Smooth muscle cell of the coronary artery (primary cell): ENCODE results near the gene WFDC10B. TPM values are rescaled to one million over a fixed set of nuclear protein-coding genes. Genes with fewer than 3 reads are reported as not detected.

Experiments used
- total RNA-seq: library from RNA; depleted of rRNA; stranded (reverse); fragments of >200 nt; gene quantifications from 2 replicates; pipeline ENCODE4 v1.2.3, GENCODE V29; 2014; ENCODE audit warnings: low replicate concordance

WFDC10B gene
- total RNA-seq = not detected in 2 replicates

GRCh38 chr20:45704969-45705637 is at the start of gene WFDC10B:
Gene WFDC10B, minus strand, starts transcription at chr20:45705019. Its CDS starts 19,027 bp downstream, at chr20:45685992.

GRCh38 chr20:45722047-45722446 is 17.2 kb upstream of the WFDC10B start, which contains the start of gene SPINT4:
Gene SPINT4, plus strand, starts transcription at chr20:45722347. Its CDS starts 21 bp downstream, at chr20:45722368.

GRCh38 chr20:45701873-45702272 is 2.9 kb downstream of the WFDC10B start, which contains the start of gene WFDC13:
Gene WFDC13, plus strand, starts transcription at chr20:45702038. Its CDS starts 86 bp downstream, at chr20:45702124.

GRCh38 chr20:45670139-45670538 is 34.7 kb downstream of the WFDC10B start, which contains the start of gene WFDC11:
Gene WFDC11, minus strand, starts transcription at chr20:45670239. Its CDS starts 19,639 bp downstream, at chr20:45650600.

Other genes with a start within 250 kb of the WFDC10B start
- not detected in 2 replicates for gene WFDC2, start 235.3 kb downstream of the WFDC10B start, total RNA-seq
- not detected in 2 replicates for gene SPINT3, start 189.4 kb downstream of the WFDC10B start, total RNA-seq
- not detected in 2 replicates for gene WFDC6, start 165.5 kb downstream of the WFDC10B start, total RNA-seq
- gene EPPIN, start 157.6 kb downstream of the WFDC10B start, total RNA-seq = not detected in 2 replicates
- not detected in 2 replicates for gene WFDC8, start 125.7 kb downstream of the WFDC10B start, total RNA-seq
- gene WFDC10A, start 75.3 kb downstream of the WFDC10B start, total RNA-seq = 0.12 TPM in 1 of 2 replicates, not detected in the other
- not detected in 2 replicates for gene WFDC9, start 73.7 kb downstream of the WFDC10B start, total RNA-seq
- not detected in 2 replicates for gene WFDC11, start 34.8 kb downstream of the WFDC10B start, total RNA-seq
- not detected in 2 replicates for gene WFDC13, start 3.0 kb downstream of the WFDC10B start, total RNA-seq
- gene SPINT4, start 17.3 kb upstream of the WFDC10B start, total RNA-seq = not detected in 2 replicates
- not detected in 2 replicates for gene WFDC3, start 86.9 kb upstream of the WFDC10B start, total RNA-seq
- gene DNTTIP1, start 86.9 kb upstream of the WFDC10B start, total RNA-seq = 13.3 and 16.0 TPM in 2 replicates
- gene UBE2C, start 107.6 kb upstream of the WFDC10B start, total RNA-seq = 1.6 and 7.7 TPM in 2 replicates
- 0.15 and 13.1 TPM in 2 replicates for gene TNNC2, start 122.3 kb upstream of the WFDC10B start, total RNA-seq
- 27.1 and 64.9 TPM in 2 replicates for gene SNX21, start 128.8 kb upstream of the WFDC10B start, total RNA-seq
- 33.2 and 35.2 TPM in 2 replicates for gene ACOT8, start 152.4 kb upstream of the WFDC10B start, total RNA-seq
- 5.9 and 6.7 TPM in 2 replicates for gene ZSWIM3, start 152.6 kb upstream of the WFDC10B start, total RNA-seq
- gene ZSWIM1, start 176.2 kb upstream of the WFDC10B start, total RNA-seq = 2.9 and 3.5 TPM in 2 replicates
- gene SPATA25, start 182.6 kb upstream of the WFDC10B start, total RNA-seq = 0.12 and 0.60 TPM in 2 replicates
- 2.0 and 3.5 TPM in 2 replicates for gene NEURL2, start 186.2 kb upstream of the WFDC10B start, total RNA-seq
- 58.2 and 124 TPM in 2 replicates for gene CTSA, start 186.3 kb upstream of the WFDC10B start, total RNA-seq
- 21.9 and 59.8 TPM in 2 replicates for gene PLTP, start 207.1 kb upstream of the WFDC10B start, total RNA-seq
- 4.9 and 7.0 TPM in 2 replicates for gene PCIF1, start 229.7 kb upstream of the WFDC10B start, total RNA-seq